Measurements from ENCODE around the gene STAC2. TPM values are rescaled to one million over a fixed set of nuclear protein-coding genes. Genes with fewer than 3 reads are reported as not detected.
A peak's percentile ranks its signal among the peaks of the same experiment; 100 is the strongest.

The STAC2 gene
- total and polyA plus RNA-seq, 9 of the 15 experiments (the other 6 are each of a cell fraction or from before 2014, with no cell fraction given): not detected

DNA sequence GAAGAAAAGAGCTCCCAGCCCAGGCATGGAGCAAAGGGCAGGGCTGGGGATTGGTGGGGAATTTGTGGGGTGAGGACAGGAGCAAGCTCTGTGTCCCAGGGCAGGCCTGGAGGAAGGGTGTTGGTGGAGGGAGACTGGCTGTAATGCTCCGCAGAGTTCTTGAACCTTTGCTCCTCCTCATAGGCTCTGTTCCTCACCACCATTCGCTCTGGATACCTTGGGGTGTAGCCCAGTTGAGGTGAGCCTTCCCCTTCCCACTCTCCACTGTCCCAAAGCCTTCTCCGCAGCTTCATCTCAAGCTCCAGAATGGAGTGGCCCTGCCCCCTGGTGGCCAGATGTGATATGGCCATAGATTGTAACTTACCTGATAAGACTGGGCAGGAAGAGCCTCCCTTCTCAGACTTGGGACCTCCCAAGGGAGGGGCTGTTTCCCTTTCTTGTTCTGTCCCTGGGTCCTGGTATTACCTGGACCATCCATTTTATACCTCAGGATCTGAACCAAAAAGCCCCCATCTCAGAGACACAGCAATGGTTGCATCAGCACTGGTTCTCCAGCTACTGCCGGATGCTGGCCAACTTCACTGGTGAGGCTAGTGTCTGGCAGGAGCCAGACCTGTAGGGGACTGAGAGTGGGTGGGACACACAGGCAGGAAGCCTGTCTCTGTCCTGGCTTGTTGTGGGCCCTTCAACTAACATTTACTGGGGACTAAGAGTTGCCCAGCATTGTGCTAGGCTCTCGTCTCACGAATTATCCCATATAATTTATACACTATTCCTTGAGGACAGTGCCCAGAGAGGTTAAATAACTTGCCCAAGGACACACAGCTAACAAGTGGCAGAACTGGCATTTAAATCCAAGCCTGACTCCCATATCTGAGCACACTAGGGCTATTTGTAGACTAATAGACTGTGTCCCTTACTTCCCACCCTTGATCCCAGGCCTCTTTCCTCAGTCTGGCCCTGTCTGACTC is 19.1 kb upstream of the STAC2 start (continued):
- TF ChIP-seq TCFL5 (CRISPR knock-in tag; conservative IDR thresholded peaks at IDR 0.05): no peak
- no peak for TF ChIP-seq CAMTA2 (CRISPR knock-in tag; conservative IDR thresholded peaks at IDR 0.05)
- TF ChIP-seq ILF3 (IDR thresholded peaks at IDR 0.05; ENCODE audit: borderline replicate concordance): no peak
- no peak for TF ChIP-seq PHTF2 (CRISPR knock-in tag; IDR thresholded peaks at IDR 0.05)
- TF ChIP-seq, protein P1, sequence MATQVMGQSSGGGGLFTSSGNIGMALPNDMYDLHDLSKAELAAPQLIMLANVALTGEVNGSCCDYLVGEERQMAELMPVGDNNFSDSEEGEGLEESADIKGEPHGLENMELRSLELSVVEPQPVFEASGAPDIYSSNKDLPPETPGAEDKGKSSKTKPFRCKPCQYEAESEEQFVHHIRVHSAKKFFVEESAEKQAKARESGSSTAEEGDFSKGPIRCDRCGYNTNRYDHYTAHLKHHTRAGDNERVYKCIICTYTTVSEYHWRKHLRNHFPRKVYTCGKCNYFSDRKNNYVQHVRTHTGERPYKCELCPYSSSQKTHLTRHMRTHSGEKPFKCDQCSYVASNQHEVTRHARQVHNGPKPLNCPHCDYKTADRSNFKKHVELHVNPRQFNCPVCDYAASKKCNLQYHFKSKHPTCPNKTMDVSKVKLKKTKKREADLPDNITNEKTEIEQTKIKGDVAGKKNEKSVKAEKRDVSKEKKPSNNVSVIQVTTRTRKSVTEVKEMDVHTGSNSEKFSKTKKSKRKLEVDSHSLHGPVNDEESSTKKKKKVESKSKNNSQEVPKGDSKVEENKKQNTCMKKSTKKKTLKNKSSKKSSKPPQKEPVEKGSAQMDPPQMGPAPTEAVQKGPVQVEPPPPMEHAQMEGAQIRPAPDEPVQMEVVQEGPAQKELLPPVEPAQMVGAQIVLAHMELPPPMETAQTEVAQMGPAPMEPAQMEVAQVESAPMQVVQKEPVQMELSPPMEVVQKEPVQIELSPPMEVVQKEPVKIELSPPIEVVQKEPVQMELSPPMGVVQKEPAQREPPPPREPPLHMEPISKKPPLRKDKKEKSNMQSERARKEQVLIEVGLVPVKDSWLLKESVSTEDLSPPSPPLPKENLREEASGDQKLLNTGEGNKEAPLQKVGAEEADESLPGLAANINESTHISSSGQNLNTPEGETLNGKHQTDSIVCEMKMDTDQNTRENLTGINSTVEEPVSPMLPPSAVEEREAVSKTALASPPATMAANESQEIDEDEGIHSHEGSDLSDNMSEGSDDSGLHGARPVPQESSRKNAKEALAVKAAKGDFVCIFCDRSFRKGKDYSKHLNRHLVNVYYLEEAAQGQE (IDR thresholded peaks at IDR 0.05; ENCODE audit: borderline replicate concordance): peak; percentile 74; the same call in 1 of the 2 replicates
- TF ChIP-seq, protein P1 (CRISPR knock-in tag; IDR thresholded peaks at IDR 0.05; ENCODE audit: low read depth): no peak
- TF ChIP-seq, protein P2, sequence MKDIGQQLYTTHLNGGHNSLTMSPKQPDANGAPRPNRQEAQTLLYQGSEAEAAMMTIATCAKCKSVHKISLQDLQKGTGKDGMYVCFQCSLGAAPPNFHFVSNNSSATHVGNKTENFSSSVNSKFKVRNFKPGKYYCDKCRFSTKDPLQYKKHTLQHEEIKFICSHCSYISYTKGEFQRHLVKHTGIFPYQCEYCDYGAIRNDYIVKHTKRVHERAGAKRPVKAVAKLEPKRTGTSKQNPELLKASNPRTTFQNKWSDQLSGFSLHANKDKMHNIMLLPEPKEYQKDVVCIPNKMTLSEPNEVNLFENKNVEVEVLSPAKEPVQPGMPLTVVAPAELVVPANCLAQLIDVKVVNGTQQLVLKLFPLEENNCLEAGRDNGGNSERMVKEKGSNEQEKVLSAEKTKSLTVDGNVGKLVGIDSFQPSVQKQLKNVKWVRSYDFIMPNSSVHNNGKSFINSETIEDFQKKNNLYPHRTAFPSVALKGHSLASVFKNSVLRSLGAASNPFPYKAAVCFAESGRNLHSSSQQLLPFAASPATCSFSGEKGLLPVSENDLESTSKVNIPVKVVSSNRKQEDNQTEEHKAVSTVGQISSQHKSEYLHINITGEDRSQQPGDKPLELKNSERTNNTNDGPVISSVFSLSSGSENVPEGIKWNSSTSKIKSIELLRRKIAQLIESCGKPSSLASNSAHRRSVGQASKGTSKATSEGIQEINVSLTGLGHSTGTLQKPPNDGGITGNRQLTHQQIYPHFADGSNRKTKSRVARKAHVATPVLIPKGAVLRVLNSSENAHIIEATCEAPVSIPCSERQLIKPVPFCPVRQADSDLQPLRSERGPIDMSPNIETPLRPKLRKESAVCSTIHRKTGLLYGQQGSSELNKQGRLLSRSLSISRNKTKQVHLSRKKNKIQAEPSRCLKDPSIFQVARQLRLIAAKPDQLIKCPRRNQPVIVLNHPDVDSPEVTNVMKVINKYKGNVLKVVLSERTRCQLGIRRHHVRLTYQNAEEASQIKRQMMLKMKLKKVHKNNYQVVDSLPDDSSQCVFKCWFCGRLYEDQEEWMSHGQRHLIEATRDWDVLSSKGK (CRISPR knock-in tag; IDR thresholded peaks at IDR 0.05): no peak
- no peak for TF ChIP-seq ZNF668 (CRISPR knock-in tag; IDR thresholded peaks at IDR 0.05)
- TF ChIP-seq SOX6 (IDR thresholded peaks at IDR 0.05): no peak
- TF ChIP-seq POU5F1 (IDR thresholded peaks at IDR 0.05; ENCODE audit: borderline replicate concordance, low read depth, low read length, partially characterized antibody): no peak
- no peak for TF ChIP-seq CBX2 (IDR thresholded peaks at IDR 0.05; ENCODE audit: insufficient read depth, low read length, poor library complexity, severe bottlenecking)
- TF ChIP-seq SIX5 (IDR thresholded peaks at IDR 0.05; ENCODE audit: borderline replicate concordance in 1 of 2, insufficient read depth in 1 of 2, low read depth in 1 of 2, low read length in 2 of 2): no peak
- TF ChIP-seq PTTG1 (tag; IDR thresholded peaks at IDR 0.05; ENCODE audit: low read depth): no peak
- no peak for TF ChIP-seq CBX1 (IDR thresholded peaks at IDR 0.05; ENCODE audit: low read depth)

Measured in K562 (cell line).